ENCODE measurements around the gene ANKRD44. TPM values are rescaled to one million over a fixed set of nuclear protein-coding genes. Genes with fewer than 3 reads are reported as not detected.
A peak's percentile ranks its signal among the peaks of the same experiment; 100 is the strongest.

Gene ANKRD44
- total RNA-seq, 1 donor from 2014 or later = 3.4 TPM

GRCh38 chr2:197215748-197216360 lies 94.7 kb downstream of the ANKRD44 start:
- H4K20me1 ChIP-seq (ENCODE audit: low read depth) = no peaks in the 10 kb centered on the region
- H3K9ac ChIP-seq = no peak overlapping the region
- Mint-ChIP-seq H3K9me3 (no peaks in the 10 kb centered on the region), H3K27ac (no peak overlapping the region), H3K36me3 (no peaks in the 10 kb centered on the region), H3K27me3 (ENCODE audit: insufficient read depth, low read depth) (peaks cover 5% of the 10 kb centered on the region), H3K4me1 (peaks cover 18% of the 10 kb centered on the region), H3K4me3 (no peak overlapping the region)
- H3K4me3 ChIP-seq = no peak overlapping the region
- H3K79me2 ChIP-seq (ENCODE audit: low read depth) = no peaks in the 10 kb centered on the region
- TF ChIP-seq EZH2phosphoT487 (IDR thresholded peaks at IDR 0.05) (no peak), CTCF (IDR thresholded peaks at IDR 0.05) (no peak), EZH2 (IDR thresholded peaks at IDR 0.05) (no peak)
- H3K36me3 ChIP-seq = no peaks in the 10 kb centered on the region
- H3K27ac ChIP-seq = no peak overlapping the region
- DNase-seq (ENCODE audit: low spot score) = no peak
- H3K27me3 ChIP-seq = no peaks in the 10 kb centered on the region
- no peaks in the 10 kb centered on the region for H3F3A ChIP-seq (ENCODE audit: low read depth)
- H3K4me2 ChIP-seq = no peak overlapping the region
- no peak overlapping the region for H2AFZ ChIP-seq (replicated peaks)
- no peaks in the 10 kb centered on the region for H3K9me3 ChIP-seq (ENCODE audit: low read depth)
- H3K4me1 ChIP-seq = no peaks in the 10 kb centered on the region

GRCh38 chr2:197212344-197213262 lies 98.0 kb downstream of the ANKRD44 start:
- no peaks in the 10 kb centered on the region for H3K9me3 Mint-ChIP-seq
- no peaks in the 10 kb centered on the region for H3K36me3 Mint-ChIP-seq
- H3K9ac ChIP-seq = no peak overlapping the region
- no peaks in the 10 kb centered on the region for H3K36me3 ChIP-seq
- peaks cover 3% of the 10 kb centered on the region for H3K27me3 Mint-ChIP-seq (ENCODE audit: insufficient read depth, low read depth)
- no peak overlapping the region for H3K4me3 Mint-ChIP-seq
- no peak overlapping the region for H3K27ac ChIP-seq
- no peaks in the 10 kb centered on the region for H3K4me1 ChIP-seq
- H3F3A ChIP-seq (ENCODE audit: low read depth) = no peaks in the 10 kb centered on the region
- no peaks in the 10 kb centered on the region for H3K79me2 ChIP-seq (ENCODE audit: low read depth)
- TF ChIP-seq CTCF (IDR thresholded peaks at IDR 0.05) (no peak), EZH2 (IDR thresholded peaks at IDR 0.05) (no peak), EZH2phosphoT487 (IDR thresholded peaks at IDR 0.05) (no peak)
- H4K20me1 ChIP-seq (ENCODE audit: low read depth) = no peaks in the 10 kb centered on the region
- no peak for DNase-seq (ENCODE audit: low spot score)
- no peaks in the 10 kb centered on the region for H3K9me3 ChIP-seq (ENCODE audit: low read depth)
- no peaks in the 10 kb centered on the region for H3K27me3 ChIP-seq
- H3K4me2 ChIP-seq = no peak overlapping the region
- H2AFZ ChIP-seq (replicated peaks) = no peak overlapping the region
- peak overlapping the region; percentile 84 for H3K27ac Mint-ChIP-seq
- H3K4me1 Mint-ChIP-seq = peaks cover 20% of the 10 kb centered on the region
- H3K4me3 ChIP-seq = no peak overlapping the region

- no peak for DNase-seq (ENCODE audit: low spot score)
- Mint-ChIP-seq H3K4me3 (no peak overlapping the region), H3K9me3 (no peaks in the 10 kb centered on the region), H3K27me3 (ENCODE audit: insufficient read depth, low read depth) (peaks cover 3% of the 10 kb centered on the region), H3K27ac (no peak overlapping the region), H3K36me3 (no peaks in the 10 kb centered on the region), H3K4me1 (peaks cover 23% of the 10 kb centered on the region)
- Histone ChIP-seq H3K27ac (no peak overlapping the region), H3K9ac (no peak overlapping the region), H3K4me2 (no peak overlapping the region), H2AFZ (replicated peaks) (no peak overlapping the region), H3F3A (ENCODE audit: low read depth) (no peaks in the 10 kb centered on the region), H3K9me3 (ENCODE audit: low read depth) (no peaks in the 10 kb centered on the region), H3K79me2 (ENCODE audit: low read depth) (no peaks in the 10 kb centered on the region), H3K36me3 (no peaks in the 10 kb centered on the region), H4K20me1 (ENCODE audit: low read depth) (no peaks in the 10 kb centered on the region), H3K4me3 (no peak overlapping the region), H3K27me3 (no peaks in the 10 kb centered on the region), H3K4me1 (no peaks in the 10 kb centered on the region)
- TF ChIP-seq EZH2 (IDR thresholded peaks at IDR 0.05) (no peak), CTCF (IDR thresholded peaks at IDR 0.05) (no peak), EZH2phosphoT487 (IDR thresholded peaks at IDR 0.05) (no peak)
Observed at GRCh38 chr2:197211881-197212342, 98.7 kb downstream of the ANKRD44 start.
